Psoas muscle (tissue), 8 donors: ENCODE results near the gene SUSD4. TPM values are rescaled to one million over a fixed set of nuclear protein-coding genes. Genes with fewer than 3 reads are reported as not detected.

ENCODE experiments used
- ATAC-seq, 4 donors: fragments of 200-7000 bp; cut with Tn5 transposase; one replicate each; pipeline ENCODE4 v1.9.1; 2020; ENCODE audit warnings: moderate library complexity in 3 of 4, mild to moderate bottlenecking in 2 of 4
- DNase-seq, 2 donors: peaks; one replicate each; pipeline ENCODE4 v3.0.0-alpha.2; 2020
- H3K27ac ChIP-seq: fragments of 200-600 bp; one replicate; pipeline ENCODE4 v1.8.0; 2022
- H3K27me3 ChIP-seq, 3 donors: fragments of 200-600 bp in 1 of 3; one replicate each; pipeline versions ENCODE4 v1.6.1 to v1.8.0; 2013 to 2022; ENCODE audit warnings: low read length in 2 of 3, mild to moderate bottlenecking in 2 of 3, moderate library complexity in 1 of 3; ENCODE audit not compliant: insufficient read depth in 3 of 3
- H3K36me3 ChIP-seq, 2 donors: fragments of 200-600 bp in 1 of 2; one replicate each; pipeline versions ENCODE4 v1.6.1 to v1.8.0; 2013 to 2022; ENCODE audit warnings: low read depth in 1 of 2, mild to moderate bottlenecking in 1 of 2, moderate library complexity in 1 of 2; ENCODE audit not compliant: insufficient read depth in 1 of 2
- H3K4me1 ChIP-seq: fragments of 200-600 bp; one replicate; pipeline ENCODE4 v1.8.0; 2022
- H3K4me3 ChIP-seq: fragments of 200-600 bp; one replicate; pipeline ENCODE4 v1.8.0; 2022; ENCODE audit warnings: mild to moderate bottlenecking
- H3K9me3 ChIP-seq: fragments of 200-600 bp; one replicate; pipeline ENCODE4 v1.8.0; 2022
- CTCF ChIP-seq: fragments of 200-600 bp; IDR thresholded peaks from one replicate; pipeline ENCODE4 v1.8.0; 2022; ENCODE audit warnings: antibody characterized with exemption
- WGBS, 3 donors: extraction: QIAGEN DNeasy Blood & Tissue Kit; methylation state at CpG; one replicate each; pipeline versions ENCODE4 v1.1.6 to v1.1.7; 2013; 5-methylcytosine and 5-hydroxymethylcytosine counted together
- intact Hi-C, 2 donors: fragments of 100-400 bp; cut with DNase I; formaldehyde crosslinking; loops; one replicate each; pipeline versions ENCODE4 v1.11.0 to v1.14.2; 2022
- polyA plus RNA-seq, 3 donors: library from polyadenylated mRNA; stranded (reverse); fragments of 200-250 nt; gene quantifications; one replicate each; pipeline ENCODE4 v1.2.3, GENCODE V29; 2013
- total RNA-seq, 4 donors: library from RNA; stranded (reverse); fragmentation: NEBNext Ultra II Directional in 2 of 4; extraction: Animal tissue kit (Norgen Biotek cat#: 25700) in 2 of 4; gene quantifications; one replicate each; pipeline versions ENCODE4 v1.2.1 to v1.2.4, GENCODE V29; 2021 to 2023
- donor health status: healthy with polysubstance abuse.
- donor health status: DM: no; HTN: no; CAD: no; lungs with moderate emphysema.
- donor health status: Bipolar disorder and iron deficiency.
- donor health status: healthy.
- donor health status: DM: yes; HTN: yes; CAD: no.
- donor health status: DM: no; HTN: no; CAD: no.
- donor health status: DM: no; HTN: no; CAD: no.
- donor health status: DM: yes; HTN: yes; CAD: no.

The SUSD4 gene
- total and polyA plus RNA-seq, 7 donors: 0.08 to 3.9 (median 0.21) TPM

- ATAC-seq (peak; percentile 63 to 85 (median 70)), DNase-seq (no peak)
- H3K36me3 ChIP-seq: no peaks in the 10 kb centered on the region
- no peaks in the 10 kb centered on the region for H3K27me3 ChIP-seq
- no peak overlapping the region for H3K4me3 ChIP-seq
- H3K4me1 ChIP-seq: no peaks in the 10 kb centered on the region
- no peak overlapping the region for H3K27ac ChIP-seq
- 33 to 40% (median 36%) methylated on average over 2 of the region's 2 CpGs for WGBS, 3 donors
- intact Hi-C loops: no loop called here
- no peak for TF ChIP-seq CTCF
- no peaks in the 10 kb centered on the region for H3K9me3 ChIP-seq
These were observed 164.8 kb downstream of the SUSD4 start for GRCh38 chr1:223199094-223199647.

GRCh38 chr1:223198628-223198965, 165.4 kb downstream of the SUSD4 start:
- Histone ChIP-seq H3K36me3 (no peaks in the 10 kb centered on the region), H3K27me3 (no peaks in the 10 kb centered on the region), H3K27ac (no peak overlapping the region), H3K9me3 (no peaks in the 10 kb centered on the region), H3K4me3 (no peak overlapping the region), H3K4me1 (no peaks in the 10 kb centered on the region)
- WGBS, 3 donors: 85 to 91% (median 88%) methylated on average over 3 of the region's 3 CpGs
- intact Hi-C loops: no loop called here
- TF ChIP-seq CTCF: no peak
- no peak for DNase-seq
- ATAC-seq: no peak

GRCh38 chr1:223197923-223198627, 165.9 kb downstream of the SUSD4 start:
- 67 to 69% (median 69%) methylated on average over 4 of the region's 4 CpGs for WGBS, 3 donors
- no peak overlapping the region for H3K4me3 ChIP-seq
- ATAC-seq (no peak), DNase-seq (no peak)
- no peaks in the 10 kb centered on the region for H3K4me1 ChIP-seq
- H3K9me3 ChIP-seq: no peaks in the 10 kb centered on the region
- no peak overlapping the region for H3K27ac ChIP-seq
- no peak for TF ChIP-seq CTCF
- H3K27me3 ChIP-seq: no peaks in the 10 kb centered on the region
- intact Hi-C loops: no loop called here
- H3K36me3 ChIP-seq: no peaks in the 10 kb centered on the region

GRCh38 chr1:223189903-223190724, 173.9 kb downstream of the SUSD4 start:
- H3K27me3 ChIP-seq: no peaks in the 10 kb centered on the region
- WGBS, 3 donors: 63 to 68% (median 65%) methylated on average over 10 of the region's 10 CpGs
- intact Hi-C loops: loop anchor here in 1 of 2 donors (5.0 kb wide), 1 partner anchor 1227 kb away; no protein-coding TSS in a partner anchor
- no peak overlapping the region for H3K4me3 ChIP-seq
- ATAC-seq (no peak), DNase-seq (no peak)
- H3K4me1 ChIP-seq: no peaks in the 10 kb centered on the region
- TF ChIP-seq CTCF: no peak
- H3K36me3 ChIP-seq: no peaks in the 10 kb centered on the region
- H3K9me3 ChIP-seq: no peaks in the 10 kb centered on the region
- H3K27ac ChIP-seq: no peak overlapping the region
